A549 treated with CpdA at 1 μM for 4 hours (cell line): ENCODE results near the gene SEC24B. TPM values are rescaled to one million over a fixed set of nuclear protein-coding genes. Genes with fewer than 3 reads are reported as not detected.

Experiments
- total RNA-seq: library from RNA; stranded (reverse); fragments of 200-300 nt; extraction: Qiagen RNA extraction; gene quantifications from 5 replicates; pipeline ENCODE4 v1.2.3, GENCODE V29; 2022; ENCODE audit warnings: low read depth

Gene SEC24B
- 15.1 to 21.6 TPM (median 19.2 TPM) in 5 replicates for total RNA-seq

DNA sequence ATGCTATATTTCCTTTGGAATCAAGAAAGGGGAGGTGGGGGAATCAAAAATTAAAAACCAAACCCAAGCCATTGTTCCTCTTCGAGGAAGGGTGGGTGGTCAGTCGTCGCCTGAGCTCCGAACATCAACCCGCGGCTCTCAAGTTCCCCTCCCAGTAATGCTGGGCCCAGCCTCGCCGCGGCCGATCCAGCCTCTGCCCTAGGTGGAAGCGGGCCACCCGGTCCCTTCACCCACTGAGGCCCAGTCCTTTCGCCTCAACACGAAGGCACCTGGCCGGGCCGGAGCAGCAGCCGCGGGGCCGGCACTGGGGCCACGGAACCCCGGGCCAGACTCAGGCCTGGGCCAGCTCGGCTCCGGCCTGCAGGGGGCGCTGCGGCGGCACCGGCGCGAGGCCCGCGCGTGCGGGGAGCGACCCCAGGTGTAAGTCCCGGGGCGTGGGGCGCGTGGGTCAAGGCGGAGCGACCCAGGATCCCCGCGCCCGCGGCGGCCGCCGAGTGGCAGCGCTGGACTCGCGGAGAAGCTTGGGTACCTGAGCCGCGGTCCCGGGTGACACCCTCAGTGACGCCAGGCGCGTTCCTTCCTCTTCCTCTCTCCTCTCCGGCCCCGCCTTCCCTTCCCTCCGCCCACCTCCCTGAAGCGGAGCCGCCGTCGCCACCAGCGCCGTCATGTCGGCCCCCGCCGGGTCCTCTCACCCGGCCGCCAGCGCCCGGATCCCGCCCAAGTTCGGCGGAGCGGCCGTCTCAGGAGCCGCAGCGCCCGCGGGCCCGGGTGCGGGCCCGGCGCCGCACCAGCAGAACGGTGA is at the start of gene SEC24B:
Gene SEC24B, plus strand, starts transcription at position 611 of the 802 bp plus-strand sequence. Its CDS starts 55 bp downstream, at position 666.

DNA sequence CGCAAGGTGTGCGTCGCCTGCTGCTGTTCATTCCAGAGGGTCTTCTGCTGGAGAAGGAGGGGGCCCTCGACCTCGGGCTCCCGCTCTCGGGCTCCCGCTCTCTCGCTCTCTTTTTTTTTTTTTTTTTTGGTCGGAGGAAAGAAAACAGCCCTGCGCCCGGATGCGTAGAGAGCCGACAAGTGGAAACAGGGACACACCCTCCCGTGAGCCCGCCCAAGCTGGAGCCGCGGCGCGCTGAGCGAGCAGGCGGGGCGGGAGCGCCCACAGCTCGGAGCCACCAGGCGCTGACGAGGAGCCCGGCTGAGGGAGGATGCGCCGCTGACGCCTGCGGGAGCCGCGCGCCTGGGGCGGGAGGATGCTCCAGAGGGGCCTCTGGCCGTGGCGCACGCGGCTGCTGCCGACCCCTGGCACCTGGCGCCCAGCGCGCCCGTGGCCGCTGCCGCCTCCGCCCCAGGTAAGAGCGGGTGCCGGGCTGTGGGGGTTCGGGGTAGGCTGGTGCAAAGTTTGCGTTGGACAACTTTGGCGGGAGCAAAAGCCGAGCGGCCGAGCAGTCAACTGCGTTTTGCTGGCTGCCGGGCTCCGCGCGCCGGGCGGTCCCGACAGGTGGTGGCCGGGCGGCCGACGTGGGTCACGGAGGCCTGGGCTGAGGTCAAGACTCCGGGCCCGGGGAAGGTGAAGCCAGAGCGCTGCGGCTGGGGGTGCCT is 126.5 kb downstream of the SEC24B start, which contains the start of gene MCUB:
Gene MCUB, plus strand, starts transcription at position 264 of the 704 bp plus-strand sequence. Its CDS starts 92 bp downstream, at position 356.

Other genes with a start within 250 kb of the SEC24B start
- not detected in 5 replicates for gene COL25A1, start 131.2 kb upstream of the SEC24B start, total RNA-seq
- 12.0 to 18.6 TPM (median 17.5 TPM) in 5 replicates for gene MCUB, start 126.4 kb downstream of the SEC24B start, total RNA-seq